ENCODE data around the gene ZNF862. TPM values are rescaled to one million over a fixed set of nuclear protein-coding genes. Genes with fewer than 3 reads are reported as not detected.

The ZNF862 gene
- total RNA-seq, 1 experiment from 2014 or later: 1.9 TPM

DNA sequence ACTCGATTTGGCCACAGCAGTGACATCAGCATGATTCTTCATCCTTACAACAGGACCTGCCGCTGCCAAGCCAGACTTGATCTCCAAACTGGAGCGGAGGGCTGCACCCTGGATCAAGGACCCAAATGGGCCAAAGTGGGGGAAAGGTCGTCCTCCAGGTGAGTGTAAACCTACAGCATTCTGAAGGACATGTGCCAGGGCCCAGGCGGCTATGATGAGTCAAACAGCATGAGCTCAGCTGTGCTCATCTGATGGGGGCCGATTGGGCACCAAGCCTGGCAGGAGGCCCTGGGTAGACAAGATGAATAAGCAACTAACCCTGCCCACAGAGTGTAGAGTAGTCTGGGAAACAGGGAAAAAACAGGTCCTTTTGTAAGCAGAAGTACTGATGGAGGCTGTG lies 21.2 kb downstream of the ZNF862 start:
- H3K18ac ChIP-seq (ENCODE audit: insufficient read length, low read depth, low read length): no peak overlapping the region
- no peaks in the 10 kb centered on the region for H3K79me1 ChIP-seq (ENCODE audit: insufficient read depth, low read depth, low read length, poor library complexity, severe bottlenecking)
- H3K27me3 ChIP-seq (ENCODE audit: insufficient read depth, low read length): no peaks in the 10 kb centered on the region
- no peak overlapping the region for H2BK20ac ChIP-seq (ENCODE audit: low read depth, low read length, poor library complexity, severe bottlenecking)
- peaks cover 5% of the 10 kb centered on the region for H3K23me2 ChIP-seq (ENCODE audit: insufficient read length, low read depth, low read length, poor library complexity, severe bottlenecking)
- no peak overlapping the region for H2BK12ac ChIP-seq (ENCODE audit: insufficient read length, low read depth, low read length)
- DNase-seq: no peak
- no peak overlapping the region for H2BK120ac ChIP-seq (ENCODE audit: low read depth, low read length, poor library complexity, severe bottlenecking)
- H2BK15ac ChIP-seq (ENCODE audit: low read depth, low read length): no peak overlapping the region
- no peak overlapping the region for H3K4ac ChIP-seq (ENCODE audit: low read depth, low read length)
- no peak overlapping the region for H3K14ac ChIP-seq (ENCODE audit: insufficient read depth, low read length)
- H3T11ph ChIP-seq (ENCODE audit: low read length): no peak overlapping the region
- no peak overlapping the region for H3K4me2 ChIP-seq (ENCODE audit: insufficient read depth, insufficient read length, low read length)
- H4K8ac ChIP-seq (replicated peaks; ENCODE audit: insufficient read length, low read depth, low read length): no peak overlapping the region
- Mint-ChIP-seq H3K4me3 (no peak overlapping the region), H3K27ac (no peak overlapping the region), H3K27me3 (ENCODE audit: low read depth) (peaks cover 22% of the 10 kb centered on the region), H3K9me3 (no peaks in the 10 kb centered on the region), H3K36me3 (ENCODE audit: insufficient read depth in 1 of 3, low read depth in 3 of 3) (no peaks in the 10 kb centered on the region), H3K4me1 (peaks cover 24 to 26% of the 10 kb centered on the region in 2 experiments)
- no peaks in the 10 kb centered on the region for H4K20me1 ChIP-seq (ENCODE audit: control insufficient read depth, insufficient read depth, insufficient read length)
- no peak overlapping the region for H3K27ac ChIP-seq (ENCODE audit: insufficient read length, low read depth, low read length)
- H2AFZ ChIP-seq (ENCODE audit: low read length): no peak overlapping the region
- H2BK5ac ChIP-seq (ENCODE audit: insufficient read length, low read length): no peak overlapping the region
- H3K79me2 ChIP-seq (ENCODE audit: insufficient read depth, low read length): no peaks in the 10 kb centered on the region
- no peak overlapping the region for H4K5ac ChIP-seq (ENCODE audit: insufficient read length, low read depth, low read length)
- H3K9ac ChIP-seq (ENCODE audit: extremely low read depth, insufficient read length, low read length): no peak overlapping the region
- no CpG with 5 or more reads among the region's 6 CpGs for WGBS (ENCODE audit: extremely low coverage, insufficient read length, low lambda C conversion rate)
- H4K91ac ChIP-seq (ENCODE audit: insufficient read length, low read depth, low read length): no peak overlapping the region
- H3K9me3 ChIP-seq (ENCODE audit: control insufficient read depth, low read depth, low read length): no peaks in the 10 kb centered on the region
- H3K23ac ChIP-seq (ENCODE audit: insufficient read length, low read depth, low read length): no peak overlapping the region
- H3K56ac ChIP-seq (ENCODE audit: insufficient read length, low read depth, low read length): no peak overlapping the region
- TF ChIP-seq, protein P1, sequence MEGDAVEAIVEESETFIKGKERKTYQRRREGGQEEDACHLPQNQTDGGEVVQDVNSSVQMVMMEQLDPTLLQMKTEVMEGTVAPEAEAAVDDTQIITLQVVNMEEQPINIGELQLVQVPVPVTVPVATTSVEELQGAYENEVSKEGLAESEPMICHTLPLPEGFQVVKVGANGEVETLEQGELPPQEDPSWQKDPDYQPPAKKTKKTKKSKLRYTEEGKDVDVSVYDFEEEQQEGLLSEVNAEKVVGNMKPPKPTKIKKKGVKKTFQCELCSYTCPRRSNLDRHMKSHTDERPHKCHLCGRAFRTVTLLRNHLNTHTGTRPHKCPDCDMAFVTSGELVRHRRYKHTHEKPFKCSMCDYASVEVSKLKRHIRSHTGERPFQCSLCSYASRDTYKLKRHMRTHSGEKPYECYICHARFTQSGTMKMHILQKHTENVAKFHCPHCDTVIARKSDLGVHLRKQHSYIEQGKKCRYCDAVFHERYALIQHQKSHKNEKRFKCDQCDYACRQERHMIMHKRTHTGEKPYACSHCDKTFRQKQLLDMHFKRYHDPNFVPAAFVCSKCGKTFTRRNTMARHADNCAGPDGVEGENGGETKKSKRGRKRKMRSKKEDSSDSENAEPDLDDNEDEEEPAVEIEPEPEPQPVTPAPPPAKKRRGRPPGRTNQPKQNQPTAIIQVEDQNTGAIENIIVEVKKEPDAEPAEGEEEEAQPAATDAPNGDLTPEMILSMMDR (conservative IDR thresholded peaks at IDR 0.05): no peak
- peaks cover 15% of the 10 kb centered on the region; the same call in 1 of the 2 replicates for H3K4me1 ChIP-seq (ENCODE audit: insufficient read depth, low read length)
- H2AK5ac ChIP-seq (ENCODE audit: insufficient read length, low read length): no peak overlapping the region

Measured in H9 (cell line).